IMR-90 (cell line): Measurements from ENCODE around the gene COL5A3. TPM values are rescaled to one million over a fixed set of nuclear protein-coding genes. Genes with fewer than 3 reads are reported as not detected.

Experiments
- ATAC-seq: fragments of 200-7000 bp; cut with Tn5 transposase; 2 replicates; pipeline ENCODE4 v1.9.1; 2020; ENCODE audit warnings: low read depth, mild to moderate bottlenecking, moderate library complexity
- BruUV-seq: library from RNA; stranded (reverse); fragments of 400-500 nt; replicated peaks from 2 replicates; lab custom pipeline; 2021; lab: Mats Ljungman, UMichigan
- CTCF ChIA-PET: fragments of 300-600 bp; formaldehyde crosslinking; extraction: SDS; loops from one replicate; lab custom pipeline; 2021; ENCODE audit warnings: antibody characterized with exemption; lab: Yijun Ruan, JAX
- POLR2A ChIA-PET: fragments of 300-600 bp; sonication (Branson Sonifier 250); formaldehyde crosslinking; loops from one replicate; lab custom pipeline; 2022; ENCODE audit warnings: antibody characterized with exemption; ENCODE audit not compliant: unreplicated experiment; lab: Charles Lee
- DNase-seq: peaks from one replicate; pipeline ENCODE4 v3.0.0; 2013
- H2AFZ ChIP-seq: replicated peaks from 2 replicates; pipeline ENCODE3; 2013; ENCODE audit warnings: low read length, mild to moderate bottlenecking; ENCODE audit not compliant: poor library complexity
- H2AK5ac ChIP-seq: 2 replicates; pipeline ENCODE4 v1.6.1; 2013; ENCODE audit warnings: low read depth, low read length, inconsistent platforms
- H2AK9ac ChIP-seq: replicated peaks from 2 replicates; pipeline ENCODE3; 2013; ENCODE audit warnings: mild to moderate bottlenecking, low read depth, low read length, moderate library complexity; ENCODE audit not compliant: poor library complexity
- H2BK120ac ChIP-seq: 2 replicates; pipeline ENCODE4 v1.6.1; 2013; ENCODE audit warnings: low read depth, low read length, inconsistent platforms
- H2BK15ac ChIP-seq: 3 replicates; pipeline ENCODE4 v1.6.1; 2013; ENCODE audit warnings: low read depth, low read length, inconsistent platforms
- H2BK20ac ChIP-seq: 2 replicates; pipeline ENCODE4 v1.6.1; 2013; ENCODE audit warnings: low read depth, mild to moderate bottlenecking, inconsistent platforms, low read length, moderate library complexity
- H2BK5ac ChIP-seq: 2 replicates; pipeline ENCODE4 v1.6.1; 2013; ENCODE audit warnings: mild to moderate bottlenecking, low read depth, low read length, inconsistent platforms; ENCODE audit not compliant: poor library complexity, severe bottlenecking
- H3K14ac ChIP-seq: replicated peaks from 2 replicates; pipeline ENCODE4 v1.6.1; 2013; ENCODE audit warnings: low read depth, low read length, inconsistent platforms
- H3K18ac ChIP-seq: 2 replicates; pipeline ENCODE4 v1.6.1; 2013; ENCODE audit warnings: low read depth, low read length, control low read depth
- H3K23ac ChIP-seq: 2 replicates; pipeline ENCODE4 v1.6.1; 2013; ENCODE audit warnings: low read depth, low read length, inconsistent platforms
- H3K27ac ChIP-seq: 2 replicates; pipeline ENCODE4 v1.5.1; 2013; ENCODE audit warnings: mild to moderate bottlenecking, control low read depth, low read length; ENCODE audit not compliant: insufficient read depth
- H3K27me3 ChIP-seq: 2 replicates; pipeline ENCODE4 v1.6.1; 2013; ENCODE audit warnings: low read length; ENCODE audit not compliant: control insufficient read depth, insufficient read depth
- H3K36me3 ChIP-seq: 2 replicates; pipeline ENCODE4 v1.6.1; 2013; ENCODE audit warnings: low read length, mixed read lengths; ENCODE audit not compliant: control insufficient read depth, insufficient read depth
- H3K4ac ChIP-seq: 2 replicates; pipeline ENCODE4 v1.6.1; 2013; ENCODE audit warnings: low read depth, low read length, inconsistent platforms
- H3K4me1 ChIP-seq: 2 replicates; pipeline ENCODE4 v1.6.1; 2013; ENCODE audit warnings: low read length, mixed read lengths; ENCODE audit not compliant: control insufficient read depth, insufficient read depth
- H3K4me2 ChIP-seq: 2 replicates; pipeline ENCODE4 v1.6.1; 2013; ENCODE audit warnings: low read depth, mild to moderate bottlenecking, control low read depth, low read length, moderate library complexity
- H3K4me3 ChIP-seq: 2 replicates; pipeline ENCODE4 v1.5.1; 2013; ENCODE audit warnings: low read depth, mild to moderate bottlenecking, control low read depth, low read length, moderate library complexity; ENCODE audit not compliant: insufficient read depth
- H3K56ac ChIP-seq: 2 replicates; pipeline ENCODE4 v1.6.1; 2013; ENCODE audit warnings: low read length, inconsistent platforms; ENCODE audit not compliant: insufficient read depth; ENCODE audit errors: extremely low read depth
- H3K79me1 ChIP-seq, 2 experiments: 2 replicates each; pipeline ENCODE4 v1.6.1; 2013; ENCODE audit warnings: low read length in 2 of 2, inconsistent platforms in 1 of 2, low read depth in 1 of 2
- H3K9ac ChIP-seq: 2 replicates; pipeline ENCODE4 v1.6.1; 2013; ENCODE audit warnings: low read depth, low read length, control low read depth
- H3K9me1 ChIP-seq: 2 replicates; pipeline ENCODE4 v1.6.1; 2013; ENCODE audit warnings: low read length, inconsistent platforms; ENCODE audit not compliant: insufficient read depth
- H3K9me3 ChIP-seq: 2 replicates; pipeline ENCODE4 v1.6.1; 2013; ENCODE audit warnings: low read length; ENCODE audit not compliant: control insufficient read depth, insufficient read depth
- H4K20me1 ChIP-seq: 2 replicates; pipeline ENCODE4 v1.6.1; 2013; ENCODE audit warnings: low read length, inconsistent platforms; ENCODE audit not compliant: insufficient read depth
- H4K5ac ChIP-seq: 2 replicates; pipeline ENCODE4 v1.6.1; 2013; ENCODE audit warnings: mild to moderate bottlenecking, low read depth, low read length, control low read depth
- H4K8ac ChIP-seq, 2 experiments: 2 replicates each; pipeline ENCODE4 v1.6.1; 2013; ENCODE audit warnings: low read depth in 2 of 2, low read length in 2 of 2, control low read depth in 1 of 2, inconsistent platforms in 1 of 2
- H4K91ac ChIP-seq: 2 replicates; pipeline ENCODE4 v1.6.1; 2013; ENCODE audit warnings: low read depth, low read length, inconsistent platforms; ENCODE audit not compliant: insufficient read depth
- BHLHE40 ChIP-seq: fragments of 150-350 bp; IDR thresholded peaks from 2 replicates; pipeline ENCODE4 v1.6.1; 2016; ENCODE audit warnings: mild to moderate bottlenecking, low read depth, low read length
- CEBPB ChIP-seq: IDR thresholded peaks from 2 replicates; pipeline ENCODE4 v1.6.1; 2012; ENCODE audit warnings: low read depth, low read length, improper control_type of control experiment
- CHD1 ChIP-seq: IDR thresholded peaks from 2 replicates; pipeline ENCODE4 v1.6.1; 2012; ENCODE audit warnings: low read depth, low read length, improper control_type of control experiment
- FOS ChIP-seq: fragments of 150-350 bp; IDR thresholded peaks from 2 replicates; pipeline ENCODE4 v1.6.1; 2016; ENCODE audit warnings: low read depth, low read length
- MAFK ChIP-seq: IDR thresholded peaks from 2 replicates; pipeline ENCODE4 v1.6.1; 2012; ENCODE audit warnings: low read depth, low read length, improper control_type of control experiment
- MAZ ChIP-seq: IDR thresholded peaks from 2 replicates; pipeline ENCODE4 v1.6.1; 2012; ENCODE audit warnings: low read depth, mild to moderate bottlenecking, low read length, improper control_type of control experiment, moderate library complexity, borderline replicate concordance
- MXI1 ChIP-seq: IDR thresholded peaks from 2 replicates; pipeline ENCODE4 v1.6.1; 2012; ENCODE audit warnings: low read depth, mild to moderate bottlenecking, low read length, moderate library complexity, borderline replicate concordance
- NFE2L2 ChIP-seq: fragments of 150-350 bp; IDR thresholded peaks from 2 replicates; pipeline ENCODE4 v1.6.1; 2016; ENCODE audit warnings: low read depth, mild to moderate bottlenecking, low read length
- POLR2A ChIP-seq: IDR thresholded peaks from 2 replicates; pipeline ENCODE4 v1.6.1; 2012; ENCODE audit warnings: mild to moderate bottlenecking, low read depth, low read length
- RAD21 ChIP-seq: IDR thresholded peaks from 2 replicates; pipeline ENCODE4 v1.6.1; 2012; ENCODE audit warnings: low read length, improper control_type of control experiment
- RCOR1 ChIP-seq: IDR thresholded peaks from 2 replicates; pipeline ENCODE4 v1.6.1; 2012; ENCODE audit warnings: mild to moderate bottlenecking, low read length, improper control_type of control experiment; ENCODE audit not compliant: insufficient replicate concordance
- RFX5 ChIP-seq: IDR thresholded peaks from 2 replicates; pipeline ENCODE4 v1.8.0; 2012; ENCODE audit warnings: low read depth, mild to moderate bottlenecking, low read length, moderate library complexity
- SMC3 ChIP-seq: fragments of 150-350 bp; IDR thresholded peaks from 2 replicates; pipeline ENCODE4 v1.6.1; 2016; ENCODE audit warnings: low read depth, mild to moderate bottlenecking, antibody characterized with exemption, low read length, moderate library complexity
- WGBS, 2 experiments: methylation state at CpG; one replicate each; pipeline versions ENCODE4 v1.1.5 to v1.1.7; 2013; ENCODE audit warnings: missing lambda C conversion rate in 2 of 2; ENCODE audit not compliant: insufficient read length in 1 of 2; ENCODE audit errors: extremely low coverage in 2 of 2; 5-methylcytosine and 5-hydroxymethylcytosine counted together
- dilution Hi-C: fragments of 300-500 bp; cut with HindIII; formaldehyde crosslinking; loops from one replicate; pipeline ENCODE4 v1.14.3; 2018; ENCODE audit warnings: low sequenced_read_pairs; ENCODE audit not compliant: unreplicated experiment
- in situ Hi-C: fragments of 300-500 bp; cut with MboI; formaldehyde crosslinking; loops from 3 replicates; pipeline ENCODE4 v1.14.3; 2019; ENCODE audit warnings: low sequenced_read_pairs, inconsistent platforms, mixed read lengths
- intact Hi-C: fragments of 100-400 bp; cut with micrococcal nuclease; formaldehyde crosslinking; loops from 2 replicates; pipeline ENCODE4 v1.10.0; 2022
- polyA plus RNA-seq, 3 experiments: library from polyadenylated mRNA; depleted of rRNA; stranded (reverse); fragments of >200 nt; gene quantifications; 2 replicates each; pipeline ENCODE4 v1.2.3, GENCODE V29; 2012; ENCODE audit warnings: low replicate concordance in 1 of 3
- total RNA-seq: library from RNA; depleted of rRNA; stranded (reverse); fragments of >200 nt; gene quantifications from 2 replicates; pipeline ENCODE4 v1.2.3, GENCODE V29; 2012
- TF ChIP-seq, protein P1 (sequence below): conservative IDR thresholded peaks from 2 replicates; pipeline ENCODE4 v1.5.1; 2012; ENCODE audit warnings: mild to moderate bottlenecking, low read depth, low read length, improper control_type of control experiment
- TF ChIP-seq, protein P2 (sequence below): fragments of 150-350 bp; IDR thresholded peaks from 2 replicates; pipeline ENCODE4 v1.6.1; 2017; ENCODE audit warnings: mild to moderate bottlenecking, antibody characterized with exemption, low read length, low read depth
- TF ChIP-seq, protein P3 (sequence below): fragments of 150-350 bp; IDR thresholded peaks from 2 replicates; pipeline ENCODE4 v1.6.1; 2016; ENCODE audit warnings: low read depth, mild to moderate bottlenecking, low read length, moderate library complexity, borderline replicate concordance

Gene COL5A3
- total and polyA plus RNA-seq, 2 of the 4 experiments (the other 2 are of a cell fraction), result 0.54 to 1.5 TPM

DNA sequence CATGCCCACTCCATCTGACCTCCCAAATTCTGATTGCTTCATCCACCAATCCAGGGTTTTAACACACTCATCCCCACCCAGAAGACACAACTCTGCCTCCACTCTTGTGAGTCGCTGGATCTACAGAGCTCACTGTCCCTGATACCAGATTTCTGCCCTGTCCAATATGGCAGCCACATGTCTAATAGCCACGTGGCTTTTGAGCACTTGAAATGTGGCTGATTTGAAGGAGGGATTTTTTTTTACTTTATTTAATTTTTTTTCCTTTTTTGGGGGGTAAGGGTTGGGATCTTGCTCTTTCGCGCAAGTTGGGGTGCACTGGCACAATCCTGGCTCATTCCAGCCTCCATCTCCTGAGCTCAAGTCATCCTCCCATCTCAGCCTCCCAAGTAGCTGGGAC, 49.2 kb downstream of the COL5A3 start:
- H4K8ac ChIP-seq, result no peak overlapping the region
- peaks cover 5% of the 10 kb centered on the region for H3K4me1 ChIP-seq
- no peak overlapping the region for H3K4ac ChIP-seq
- H3K9ac ChIP-seq, result no peak overlapping the region
- no peak overlapping the region for H3K14ac ChIP-seq
- H2AK5ac ChIP-seq, result no peak overlapping the region
- ATAC-seq (no peak), DNase-seq (no peak)
- no peaks in the 10 kb centered on the region for H3K79me1 ChIP-seq
- WGBS, 2 experiments, result no CpG with 5 or more reads among the region's 4 CpGs
- no peak overlapping the region for H3K18ac ChIP-seq
- intact Hi-C loops, result no loop called here
- H3K4me3 ChIP-seq, result no peak overlapping the region
- dilution Hi-C loops, result no loop called here
- no peak for TF ChIP-seq NFE2L2
- no peak for TF ChIP-seq SMC3
- no peak for TF ChIP-seq POLR2A
- no peak for TF ChIP-seq RFX5
- TF ChIP-seq, protein P1, sequence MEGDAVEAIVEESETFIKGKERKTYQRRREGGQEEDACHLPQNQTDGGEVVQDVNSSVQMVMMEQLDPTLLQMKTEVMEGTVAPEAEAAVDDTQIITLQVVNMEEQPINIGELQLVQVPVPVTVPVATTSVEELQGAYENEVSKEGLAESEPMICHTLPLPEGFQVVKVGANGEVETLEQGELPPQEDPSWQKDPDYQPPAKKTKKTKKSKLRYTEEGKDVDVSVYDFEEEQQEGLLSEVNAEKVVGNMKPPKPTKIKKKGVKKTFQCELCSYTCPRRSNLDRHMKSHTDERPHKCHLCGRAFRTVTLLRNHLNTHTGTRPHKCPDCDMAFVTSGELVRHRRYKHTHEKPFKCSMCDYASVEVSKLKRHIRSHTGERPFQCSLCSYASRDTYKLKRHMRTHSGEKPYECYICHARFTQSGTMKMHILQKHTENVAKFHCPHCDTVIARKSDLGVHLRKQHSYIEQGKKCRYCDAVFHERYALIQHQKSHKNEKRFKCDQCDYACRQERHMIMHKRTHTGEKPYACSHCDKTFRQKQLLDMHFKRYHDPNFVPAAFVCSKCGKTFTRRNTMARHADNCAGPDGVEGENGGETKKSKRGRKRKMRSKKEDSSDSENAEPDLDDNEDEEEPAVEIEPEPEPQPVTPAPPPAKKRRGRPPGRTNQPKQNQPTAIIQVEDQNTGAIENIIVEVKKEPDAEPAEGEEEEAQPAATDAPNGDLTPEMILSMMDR, result no peak
- TF ChIP-seq, protein P2, sequence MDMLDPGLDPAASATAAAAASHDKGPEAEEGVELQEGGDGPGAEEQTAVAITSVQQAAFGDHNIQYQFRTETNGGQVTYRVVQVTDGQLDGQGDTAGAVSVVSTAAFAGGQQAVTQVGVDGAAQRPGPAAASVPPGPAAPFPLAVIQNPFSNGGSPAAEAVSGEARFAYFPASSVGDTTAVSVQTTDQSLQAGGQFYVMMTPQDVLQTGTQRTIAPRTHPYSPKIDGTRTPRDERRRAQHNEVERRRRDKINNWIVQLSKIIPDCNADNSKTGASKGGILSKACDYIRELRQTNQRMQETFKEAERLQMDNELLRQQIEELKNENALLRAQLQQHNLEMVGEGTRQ, result no peak
- no peak for TF ChIP-seq RCOR1
- TF ChIP-seq MAZ, result no peak
- TF ChIP-seq FOS, result no peak
- no peak for TF ChIP-seq CHD1
- TF ChIP-seq MXI1, result no peak
- no peak for TF ChIP-seq BHLHE40
- TF ChIP-seq CEBPB, result no peak
- no peak for TF ChIP-seq RAD21
- TF ChIP-seq MAFK, result no peak
- TF ChIP-seq, protein P3, sequence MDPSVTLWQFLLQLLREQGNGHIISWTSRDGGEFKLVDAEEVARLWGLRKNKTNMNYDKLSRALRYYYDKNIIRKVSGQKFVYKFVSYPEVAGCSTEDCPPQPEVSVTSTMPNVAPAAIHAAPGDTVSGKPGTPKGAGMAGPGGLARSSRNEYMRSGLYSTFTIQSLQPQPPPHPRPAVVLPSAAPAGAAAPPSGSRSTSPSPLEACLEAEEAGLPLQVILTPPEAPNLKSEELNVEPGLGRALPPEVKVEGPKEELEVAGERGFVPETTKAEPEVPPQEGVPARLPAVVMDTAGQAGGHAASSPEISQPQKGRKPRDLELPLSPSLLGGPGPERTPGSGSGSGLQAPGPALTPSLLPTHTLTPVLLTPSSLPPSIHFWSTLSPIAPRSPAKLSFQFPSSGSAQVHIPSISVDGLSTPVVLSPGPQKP, result no peak
- no peak overlapping the region for H2BK20ac ChIP-seq
- H3K23ac ChIP-seq, result no peak overlapping the region
- no peaks in the 10 kb centered on the region; the same call in 1 of the 2 replicates for H3K36me3 ChIP-seq
- no peak overlapping the region; the same call in 1 of the 2 replicates for H2BK120ac ChIP-seq
- H2BK5ac ChIP-seq, result no peak overlapping the region
- H3K4me2 ChIP-seq, result no peak overlapping the region
- no peak overlapping the region for H2AFZ ChIP-seq
- no peak overlapping the region for H3K27ac ChIP-seq
- no peaks in the 10 kb centered on the region for H3K27me3 ChIP-seq
- no peaks in the 10 kb centered on the region; the same call in 1 of the 2 replicates for H4K20me1 ChIP-seq
- in situ Hi-C loops, result no loop called here
- POLR2A ChIA-PET, result no interaction called here
- H3K9me3 ChIP-seq, result no peaks in the 10 kb centered on the region
- no peak overlapping the region for H2BK15ac ChIP-seq
- BruUV-seq, result no TSS peak
- H3K56ac ChIP-seq, result no peak overlapping the region
- peak overlapping the region; percentile 37 for H2AK9ac ChIP-seq
- peaks cover 4% of the 10 kb centered on the region for H3K9me1 ChIP-seq
- H4K5ac ChIP-seq, result no peak overlapping the region
- no peak overlapping the region for H4K91ac ChIP-seq
- CTCF ChIA-PET, result interaction anchor here (1.2 kb wide), 1 partner anchor 67 kb away, joined by 4 read pairs; no protein-coding TSS in a partner anchor
